ENCODE data around the gene DALRD3. TPM values are rescaled to one million over a fixed set of nuclear protein-coding genes. Genes with fewer than 3 reads are reported as not detected.

Gene DALRD3
- total RNA-seq, 1 experiment from 2014 or later: 42.7 TPM

DNA sequence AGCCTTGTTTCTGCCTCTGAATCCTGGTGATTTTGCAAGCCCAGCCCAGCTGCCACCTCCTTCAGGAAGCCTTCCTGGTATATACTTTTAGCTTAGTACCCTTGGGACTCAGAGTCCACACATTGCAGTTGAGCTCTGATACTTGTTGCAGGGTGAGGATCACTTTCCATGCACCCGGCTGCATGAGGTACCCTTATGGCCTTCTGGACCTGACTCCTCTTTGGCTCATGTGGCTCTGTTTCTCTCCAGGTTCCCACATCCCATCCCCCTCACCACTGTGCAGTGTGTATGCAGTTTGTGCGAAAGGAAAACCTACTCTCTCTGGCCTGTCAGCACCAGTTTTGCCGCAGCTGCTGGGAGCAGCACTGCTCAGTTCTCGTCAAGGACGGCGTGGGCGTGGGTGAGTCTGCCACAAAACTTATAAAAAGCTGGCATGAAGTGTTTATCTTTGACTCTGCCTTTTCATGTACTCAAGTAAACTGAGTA, 51.5 kb downstream of the DALRD3 start:
- no peak overlapping the region for H3K27ac Mint-ChIP-seq (ENCODE audit: low read depth, unreplicated experiment)
- DNase-seq (ENCODE audit: unreplicated experiment): no peak

GRCh38 chr3:48966367-48966766, 52.0 kb downstream of the DALRD3 start:
- Mint-ChIP-seq H3K27me3 (ENCODE audit: insufficient read depth, unreplicated experiment) (no peaks in the 10 kb centered on the region), H3K36me3 (ENCODE audit: insufficient read depth, unreplicated experiment) (peaks cover 81% of the 10 kb centered on the region), H3K9me3 (ENCODE audit: unreplicated experiment) (no peaks in the 10 kb centered on the region), H3K4me3 (ENCODE audit: unreplicated experiment) (no peak overlapping the region), H3K4me1 (ENCODE audit: insufficient read depth, unreplicated experiment) (peaks cover 5% of the 10 kb centered on the region), H3K27ac (ENCODE audit: low read depth, unreplicated experiment) (no peak overlapping the region)
- intact Hi-C loops (cut with micrococcal nuclease): no loop called here
- POLR2A ChIA-PET: no interaction called here
- CTCF ChIA-PET: interaction anchor here (1.2 to 1.5 kb wide), 2 partner anchors 9 to 22 kb away, joined by 3 read pairs; no protein-coding TSS in a partner anchor
- DNase-seq (ENCODE audit: unreplicated experiment): no peak
- TF ChIP-seq, protein P1, sequence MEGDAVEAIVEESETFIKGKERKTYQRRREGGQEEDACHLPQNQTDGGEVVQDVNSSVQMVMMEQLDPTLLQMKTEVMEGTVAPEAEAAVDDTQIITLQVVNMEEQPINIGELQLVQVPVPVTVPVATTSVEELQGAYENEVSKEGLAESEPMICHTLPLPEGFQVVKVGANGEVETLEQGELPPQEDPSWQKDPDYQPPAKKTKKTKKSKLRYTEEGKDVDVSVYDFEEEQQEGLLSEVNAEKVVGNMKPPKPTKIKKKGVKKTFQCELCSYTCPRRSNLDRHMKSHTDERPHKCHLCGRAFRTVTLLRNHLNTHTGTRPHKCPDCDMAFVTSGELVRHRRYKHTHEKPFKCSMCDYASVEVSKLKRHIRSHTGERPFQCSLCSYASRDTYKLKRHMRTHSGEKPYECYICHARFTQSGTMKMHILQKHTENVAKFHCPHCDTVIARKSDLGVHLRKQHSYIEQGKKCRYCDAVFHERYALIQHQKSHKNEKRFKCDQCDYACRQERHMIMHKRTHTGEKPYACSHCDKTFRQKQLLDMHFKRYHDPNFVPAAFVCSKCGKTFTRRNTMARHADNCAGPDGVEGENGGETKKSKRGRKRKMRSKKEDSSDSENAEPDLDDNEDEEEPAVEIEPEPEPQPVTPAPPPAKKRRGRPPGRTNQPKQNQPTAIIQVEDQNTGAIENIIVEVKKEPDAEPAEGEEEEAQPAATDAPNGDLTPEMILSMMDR (IDR thresholded peaks at IDR 0.05; ENCODE audit: unreplicated experiment): no peak
- BruUV-seq (replicated peaks): no TSS peak

More for the DNA sequence above, 51.5 kb downstream of the DALRD3 start:
- Mint-ChIP-seq H3K4me1 (ENCODE audit: insufficient read depth, unreplicated experiment) (peaks cover 5% of the 10 kb centered on the region), H3K27me3 (ENCODE audit: insufficient read depth, unreplicated experiment) (no peaks in the 10 kb centered on the region), H3K4me3 (ENCODE audit: unreplicated experiment) (no peak overlapping the region), H3K36me3 (ENCODE audit: insufficient read depth, unreplicated experiment) (peaks cover 85% of the 10 kb centered on the region), H3K9me3 (ENCODE audit: unreplicated experiment) (no peaks in the 10 kb centered on the region)
- POLR2A ChIA-PET: no interaction called here
- BruUV-seq (replicated peaks): no TSS peak
- TF ChIP-seq, protein P1 (IDR thresholded peaks at IDR 0.05; ENCODE audit: unreplicated experiment): no peak
- CTCF ChIA-PET: interaction anchor here (1.2 to 1.5 kb wide), 2 partner anchors 10 to 21 kb away, joined by 3 read pairs; no protein-coding TSS in a partner anchor
- intact Hi-C loops (cut with micrococcal nuclease): no loop called here

Small RNAs within 50 kb of the gene (microRNA-seq; reads per million reads assigned to microRNA genes)
- gene MIR191: 11,430 reads per million, percentile 98 among the genes with 10 or more reads in this experiment
- 4,162 reads per million, percentile 94 among the genes with 10 or more reads in this experiment for gene MIR425

Other genes with a start within 250 kb of the DALRD3 start
- gene PRKAR2A, start 170.7 kb downstream of the DALRD3 start, total RNA-seq (2022): 51.3 and 61.3 TPM in 2 replicates
- 9.2 and 11.5 TPM in 2 replicates for gene SLC25A20, start 119.7 kb downstream of the DALRD3 start, total RNA-seq (2022)
- 152 and 167 TPM in 2 replicates for gene ARIH2, start 99.7 kb downstream of the DALRD3 start, total RNA-seq (2022)
- 18.8 and 26.1 TPM in 2 replicates for gene P4HTM, start 28.3 kb downstream of the DALRD3 start, total RNA-seq (2022)
- gene WDR6, start 11.2 kb downstream of the DALRD3 start, total RNA-seq (2022): 112 and 116 TPM in 2 replicates
- 77.8 and 86.5 TPM in 2 replicates for gene NDUFAF3, start 3.5 kb upstream of the DALRD3 start, total RNA-seq (2022)
- 317 and 476 TPM in 2 replicates for gene IMPDH2, start 10.8 kb upstream of the DALRD3 start, total RNA-seq (2022)
- 96.1 and 97.2 TPM in 2 replicates for gene QRICH1, start 75.5 kb upstream of the DALRD3 start, total RNA-seq (2022)
- 114 and 149 TPM in 2 replicates for gene QARS1, start 86.2 kb upstream of the DALRD3 start, total RNA-seq (2022)
- gene USP19, start 102.2 kb upstream of the DALRD3 start, total RNA-seq (2022): 39.3 and 51.4 TPM in 2 replicates
- gene LAMB2, start 114.5 kb upstream of the DALRD3 start, total RNA-seq (2022): 224 and 264 TPM in 2 replicates
- 25.7 and 26.0 TPM in 2 replicates for gene CCDC71, start 147.8 kb upstream of the DALRD3 start, total RNA-seq (2022)
- 1.7 and 2.4 TPM in 2 replicates for gene KLHDC8B, start 153.0 kb upstream of the DALRD3 start, total RNA-seq (2022)